Measurements from ENCODE around the gene ZBTB6.
"Not testable (repeated sequence)": the region's sequence is repeated elsewhere in the genome, so short reads cannot be mapped to it uniquely, and the experiment has no call there.

Gene ZBTB6

DNA sequence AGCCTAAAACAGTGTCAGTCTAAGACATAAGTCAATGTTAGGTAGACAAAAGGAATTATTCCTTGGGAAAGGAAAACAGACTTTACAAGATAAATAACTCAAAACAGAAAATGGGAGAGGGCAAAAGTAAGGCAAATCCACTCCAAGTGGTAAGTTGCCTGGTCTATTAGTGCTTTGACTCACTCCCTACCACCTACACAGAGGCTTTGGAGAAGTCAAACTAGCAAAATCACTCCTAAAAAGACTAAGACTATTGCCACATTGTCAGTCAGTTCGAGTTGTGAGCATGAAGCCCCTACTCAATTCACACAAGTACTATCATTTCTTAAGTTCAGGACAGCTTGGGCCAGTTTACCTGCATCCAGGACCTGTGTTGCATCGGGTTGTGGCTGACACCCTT, 5.2 kb upstream of the ZBTB6 start:
- Histone ChIP-seq H3K9me3 (ENCODE audit: control insufficient read depth, insufficient read depth, low read length) (no peaks in the 10 kb centered on the region), H3K4me3 (ENCODE audit: low read length) (no peak overlapping the region), H3K4me2 (ENCODE audit: low read length) (no peak overlapping the region), H3K9me2 (replicated peaks; ENCODE audit: control insufficient read depth, low read length) (no peaks in the 10 kb centered on the region), H3K4me1 (ENCODE audit: control insufficient read depth, low read length) (peaks cover 6% of the 10 kb centered on the region), H3K36me3 (ENCODE audit: control insufficient read depth, low read length) (peaks cover 14% of the 10 kb centered on the region), H3K27ac (ENCODE audit: low read depth, low read length) (no peak overlapping the region), H4K20me1 (ENCODE audit: control insufficient read depth, insufficient read depth, low read depth, low read length) (no peaks in the 10 kb centered on the region), H3K79me2 (ENCODE audit: control insufficient read depth, low read length) (peaks cover 13% of the 10 kb centered on the region), H3K27me3 (ENCODE audit: control insufficient read depth, low read length) (no peaks in the 10 kb centered on the region), H3F3A (ENCODE audit: control insufficient read depth, insufficient read depth) (peaks cover 20% of the 10 kb centered on the region)
- TF ChIP-seq, protein P1, sequence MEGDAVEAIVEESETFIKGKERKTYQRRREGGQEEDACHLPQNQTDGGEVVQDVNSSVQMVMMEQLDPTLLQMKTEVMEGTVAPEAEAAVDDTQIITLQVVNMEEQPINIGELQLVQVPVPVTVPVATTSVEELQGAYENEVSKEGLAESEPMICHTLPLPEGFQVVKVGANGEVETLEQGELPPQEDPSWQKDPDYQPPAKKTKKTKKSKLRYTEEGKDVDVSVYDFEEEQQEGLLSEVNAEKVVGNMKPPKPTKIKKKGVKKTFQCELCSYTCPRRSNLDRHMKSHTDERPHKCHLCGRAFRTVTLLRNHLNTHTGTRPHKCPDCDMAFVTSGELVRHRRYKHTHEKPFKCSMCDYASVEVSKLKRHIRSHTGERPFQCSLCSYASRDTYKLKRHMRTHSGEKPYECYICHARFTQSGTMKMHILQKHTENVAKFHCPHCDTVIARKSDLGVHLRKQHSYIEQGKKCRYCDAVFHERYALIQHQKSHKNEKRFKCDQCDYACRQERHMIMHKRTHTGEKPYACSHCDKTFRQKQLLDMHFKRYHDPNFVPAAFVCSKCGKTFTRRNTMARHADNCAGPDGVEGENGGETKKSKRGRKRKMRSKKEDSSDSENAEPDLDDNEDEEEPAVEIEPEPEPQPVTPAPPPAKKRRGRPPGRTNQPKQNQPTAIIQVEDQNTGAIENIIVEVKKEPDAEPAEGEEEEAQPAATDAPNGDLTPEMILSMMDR (IDR thresholded peaks at IDR 0.05; ENCODE audit: low read depth, low read length, poor library complexity, severe bottlenecking), result no peak
- no peak for TF ChIP-seq EZH2phosphoT487 (IDR thresholded peaks at IDR 0.05; ENCODE audit: borderline replicate concordance, low read length)

DNA sequence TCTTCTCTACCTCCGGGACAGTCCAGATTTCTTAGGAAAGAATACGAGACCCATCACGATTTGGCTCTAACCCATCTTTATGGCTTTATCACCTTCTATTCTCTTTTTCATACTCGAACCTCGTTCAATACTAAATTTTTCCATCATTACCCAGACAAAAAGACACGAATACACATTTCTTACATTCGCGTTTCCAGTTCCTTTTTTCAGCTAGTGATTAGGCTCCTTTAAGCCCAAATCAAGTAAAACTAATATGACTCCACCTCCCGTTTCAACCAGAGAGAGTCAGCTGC, 506 bp downstream of the ZBTB6 start:
- Histone ChIP-seq H3K27me3 (ENCODE audit: control insufficient read depth, low read length) (no peaks in the 10 kb centered on the region), H3F3A (ENCODE audit: control insufficient read depth, insufficient read depth) (peaks cover 59% of the 10 kb centered on the region), H3K9me2 (replicated peaks; ENCODE audit: control insufficient read depth, low read length) (no peaks in the 10 kb centered on the region), H3K9me3 (ENCODE audit: control insufficient read depth, insufficient read depth, low read length) (no peaks in the 10 kb centered on the region), H3K79me2 (ENCODE audit: control insufficient read depth, low read length) (peaks cover 43% of the 10 kb centered on the region), H3K36me3 (ENCODE audit: control insufficient read depth, low read length) (peaks cover 34% of the 10 kb centered on the region), H3K27ac (ENCODE audit: low read depth, low read length) (peak overlapping the region; percentile 83), H3K4me2 (ENCODE audit: low read length) (peak overlapping the region; percentile 68), H4K20me1 (ENCODE audit: control insufficient read depth, insufficient read depth, low read depth, low read length) (no peaks in the 10 kb centered on the region), H3K4me1 (ENCODE audit: control insufficient read depth, low read length) (peaks cover 18% of the 10 kb centered on the region), H3K4me3 (ENCODE audit: low read length) (peak overlapping the region; percentile 88)
- no peak for TF ChIP-seq EZH2phosphoT487 (IDR thresholded peaks at IDR 0.05; ENCODE audit: borderline replicate concordance, low read length)
- TF ChIP-seq, protein P1 (IDR thresholded peaks at IDR 0.05; ENCODE audit: low read depth, low read length, poor library complexity, severe bottlenecking), result no peak

DNA sequence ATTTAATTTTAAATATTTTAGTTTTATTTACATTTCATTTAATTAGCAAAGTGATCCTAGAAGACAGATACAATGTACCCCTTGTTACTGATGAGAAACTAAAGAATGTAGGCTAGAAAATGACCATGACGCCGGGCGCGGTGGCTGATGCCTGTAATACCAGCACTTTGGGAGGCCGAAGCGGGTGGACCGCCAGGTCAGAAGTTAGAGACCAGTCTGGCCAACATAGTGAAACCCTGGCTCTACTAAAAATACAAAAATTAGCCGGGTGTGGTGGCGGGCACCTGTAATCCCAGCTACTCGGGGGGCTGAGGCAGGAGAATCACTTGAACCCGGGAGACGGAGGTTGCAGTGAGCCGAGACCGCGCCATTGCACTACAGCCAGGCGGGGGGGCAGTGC, 7.0 kb downstream of the ZBTB6 start:
- peaks cover 27% of the 10 kb centered on the region for H3K4me1 ChIP-seq (ENCODE audit: control insufficient read depth, low read length)
- peaks cover 31% of the 10 kb centered on the region for H3F3A ChIP-seq (ENCODE audit: control insufficient read depth, insufficient read depth)
- H3K9me2 ChIP-seq (replicated peaks; ENCODE audit: control insufficient read depth, low read length); H3K27ac ChIP-seq (ENCODE audit: low read depth, low read length); H3K27me3 ChIP-seq (ENCODE audit: control insufficient read depth, low read length); H3K9me3 ChIP-seq (ENCODE audit: control insufficient read depth, insufficient read depth, low read length); H3K4me3 ChIP-seq (ENCODE audit: low read length); H4K20me1 ChIP-seq (ENCODE audit: control insufficient read depth, insufficient read depth, low read depth, low read length); H3K4me2 ChIP-seq (ENCODE audit: low read length): not testable (repeated sequence)
- peaks cover 46% of the 10 kb centered on the region for H3K36me3 ChIP-seq (ENCODE audit: control insufficient read depth, low read length)
- peaks cover 61% of the 10 kb centered on the region for H3K79me2 ChIP-seq (ENCODE audit: control insufficient read depth, low read length)

DNA sequence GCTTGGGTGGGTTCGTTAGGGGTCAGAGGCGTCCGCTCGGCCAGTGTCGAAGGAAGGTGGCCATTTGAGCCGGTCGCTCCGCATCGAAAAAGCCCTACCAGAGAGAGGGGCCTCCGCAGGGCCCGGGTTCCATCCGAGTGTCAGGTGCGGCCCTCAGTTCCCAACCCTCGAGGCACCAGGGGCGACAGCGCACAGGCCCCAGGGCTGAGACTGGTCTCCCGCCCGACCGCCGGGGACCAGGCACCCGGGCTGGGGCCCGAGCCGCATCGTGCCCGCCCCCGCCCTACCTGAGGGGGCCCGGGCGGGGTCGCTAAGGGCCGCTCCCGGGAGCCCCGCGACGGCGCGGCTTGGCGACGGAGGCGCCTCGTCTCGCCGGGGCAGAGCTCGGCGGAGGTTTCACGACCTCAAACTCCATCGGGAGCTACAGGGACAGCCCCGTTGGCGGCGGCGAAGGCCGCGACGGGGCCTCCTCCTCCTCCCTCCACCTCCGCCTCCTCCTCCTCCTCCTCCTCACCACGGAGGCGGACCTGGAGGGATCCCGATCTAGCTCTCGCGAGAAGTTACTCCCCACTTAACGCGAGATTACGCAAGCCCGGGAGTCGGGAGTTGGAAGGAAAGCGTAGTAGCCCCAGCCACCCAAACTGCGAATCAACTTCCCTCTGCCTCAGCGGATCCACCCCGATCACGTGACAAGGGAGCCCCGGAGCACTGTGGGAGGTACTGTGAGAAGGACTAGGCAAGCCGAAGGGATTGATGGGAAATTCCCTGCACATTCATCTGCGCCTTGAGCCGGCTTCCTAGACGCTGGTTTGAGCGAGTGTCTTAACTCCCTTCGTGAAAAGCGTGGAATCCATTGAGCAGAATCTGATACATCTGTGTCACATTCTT, 8.1 kb downstream of the ZBTB6 start, which contains the start of gene RC3H2:
RC3H2 (minus strand) TSS at position 537 of the 888 bp plus-strand sequence. CDS start 7,850 bp downstream, outside the sequence.
- Histone ChIP-seq H3K79me2 (ENCODE audit: control insufficient read depth, low read length) (peaks cover 61% of the 10 kb centered on the region), H4K20me1 (ENCODE audit: control insufficient read depth, insufficient read depth, low read depth, low read length) (no peaks in the 10 kb centered on the region), H3K4me1 (ENCODE audit: control insufficient read depth, low read length) (peaks cover 35% of the 10 kb centered on the region), H3K27ac (ENCODE audit: low read depth, low read length) (peak within 1 kb of the TSS; percentile 70), H3K36me3 (ENCODE audit: control insufficient read depth, low read length) (peaks cover 37% of the 10 kb centered on the region), H3F3A (ENCODE audit: control insufficient read depth, insufficient read depth) (peaks cover 31% of the 10 kb centered on the region), H3K4me3 (ENCODE audit: low read length) (peak within 1 kb of the TSS; percentile 96), H3K4me2 (ENCODE audit: low read length) (peak within 1 kb of the TSS; percentile 79), H3K27me3 (ENCODE audit: control insufficient read depth, low read length) (no peaks in the 10 kb centered on the region), H3K9me3 (ENCODE audit: control insufficient read depth, insufficient read depth, low read length) (no peaks in the 10 kb centered on the region), H3K9me2 (replicated peaks; ENCODE audit: control insufficient read depth, low read length) (no peaks in the 10 kb centered on the region)
- TF ChIP-seq EZH2phosphoT487 (IDR thresholded peaks at IDR 0.05; ENCODE audit: borderline replicate concordance, low read length), result no peak
- TF ChIP-seq, protein P1 (IDR thresholded peaks at IDR 0.05; ENCODE audit: low read depth, low read length, poor library complexity, severe bottlenecking), result no peak
